Measurements from ENCODE around the gene ANKMY1. TPM values are rescaled to one million over a fixed set of nuclear protein-coding genes. Genes with fewer than 3 reads are reported as not detected.
A peak's percentile ranks its signal among the peaks of the same experiment; 100 is the strongest.

Gene ANKMY1
- total and polyA plus RNA-seq, 2 of the 8 experiments (the other 6 are each of a cell fraction or from before 2014, with no cell fraction given), result 4.5 to 4.8 TPM

DNA sequence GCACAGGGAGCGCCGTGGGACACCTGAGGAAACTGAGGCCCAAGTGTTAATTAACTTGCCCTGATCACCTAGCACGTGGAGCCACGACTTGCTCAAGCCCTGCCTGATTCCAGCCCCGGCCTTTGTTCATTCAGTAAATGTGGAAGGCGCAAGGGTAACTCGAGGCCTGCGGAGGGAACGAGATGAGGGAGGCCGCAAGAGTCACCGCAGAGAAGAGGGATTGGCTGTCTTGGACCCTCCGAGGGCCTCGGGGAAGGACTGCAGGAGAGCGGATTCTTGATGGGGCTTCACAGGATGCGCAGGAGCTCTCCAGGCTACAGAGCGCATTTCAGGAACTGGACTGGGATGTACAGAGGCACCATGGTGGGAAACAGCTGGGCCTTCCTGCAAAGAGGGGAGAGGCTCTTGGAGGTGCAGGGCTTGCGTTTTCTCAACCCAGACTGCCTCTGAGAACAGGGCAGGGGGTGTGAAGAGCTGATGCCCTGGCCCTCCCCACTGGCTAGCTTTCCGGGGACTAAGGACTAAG, 511 bp upstream of the ANKMY1 start:
- no peak overlapping the region; the same call in 1 of the 2 replicates for H3K18ac ChIP-seq (ENCODE audit: extremely low read depth, low read length)
- H3K4ac ChIP-seq (replicated peaks; ENCODE audit: insufficient read length, low read depth, low read length), result no peak overlapping the region
- POLR2A ChIA-PET (ENCODE audit: partially characterized antibody), result no interaction called here
- no peak overlapping the region; a peak in 3 of 7 replicates for H3K9ac ChIP-seq (replicated peaks in 1 of 4; ENCODE audit: extremely low read depth in 1 of 4, low read depth in 3 of 4, low read length in 3 of 4)
- H3K27me3 ChIP-seq (replicated peaks in 1 of 4; ENCODE audit: control insufficient read depth in 3 of 4, extremely low read depth in 1 of 4, insufficient read depth in 3 of 4, low read length in 3 of 4), result peaks cover 3 to 33% (median 22%) of the 10 kb centered on the region in 4 experiments
- no peak overlapping the region for H2BK15ac ChIP-seq (ENCODE audit: low read length)
- peak overlapping the region; percentile 39; the same call in 1 of the 2 replicates for H2BK12ac ChIP-seq (ENCODE audit: low read depth, low read length)
- H3K36me3 ChIP-seq (ENCODE audit: control insufficient read depth in 2 of 4, insufficient read depth in 4 of 4, low read length in 3 of 4), result no peaks in the 10 kb centered on the region; a peak in 1 of 8 replicates
- H2AK5ac ChIP-seq (ENCODE audit: low read depth, low read length), result peak overlapping the region; percentile 6; the same call in 1 of the 2 replicates
- no peak overlapping the region for H3K56ac ChIP-seq (replicated peaks; ENCODE audit: insufficient read length, low read depth, low read length)
- WGBS, 2 experiments (ENCODE audit: extremely low coverage in 1 of 2, insufficient coverage in 1 of 2, insufficient read length in 1 of 2, insufficient replicate concordance in 2 of 2, low coverage in 1 of 2, low lambda C conversion rate in 2 of 2, missing lambda C conversion rate in 1 of 2), result 61% methylated on average over 16 of the region's 18 CpGs; no CpG with 5 or more reads in 1 of the 2 experiments
- no peak overlapping the region for H2AFZ ChIP-seq (ENCODE audit: low read length)
- H3K14ac ChIP-seq (ENCODE audit: insufficient read length), result no peak overlapping the region
- peak overlapping the region; percentile 41 for H4K91ac ChIP-seq (replicated peaks; ENCODE audit: insufficient read length, low read length)
- H3K4me3 ChIP-seq (ENCODE audit: extremely low read depth in 1 of 4, insufficient read depth in 2 of 4, low read depth in 3 of 4, low read length in 4 of 4), result peak overlapping the region; percentile 3 to 55 (median 11); a peak in 3 of 8 replicates
- H3K4me1 ChIP-seq (replicated peaks in 1 of 4; ENCODE audit: control insufficient read depth in 3 of 4, insufficient read depth in 4 of 4, low read length in 3 of 4), result peaks cover 0 to 16% (median 10%) of the 10 kb centered on the region in 4 experiments; a peak in 5 of 7 replicates
- DNase-seq (ENCODE audit: low read depth in 1 of 2, low spot score in 2 of 2) (no peak), FAIRE-seq (no peak)
- H2BK20ac ChIP-seq (ENCODE audit: low read length), result no peak overlapping the region
- H4K20me1 ChIP-seq (replicated peaks in 1 of 2; ENCODE audit: control insufficient read depth in 1 of 2, insufficient read depth in 2 of 2, low read length in 2 of 2), result peaks cover 0 to 4% of the 10 kb centered on the region in 2 experiments
- no peaks in the 10 kb centered on the region for H3K79me2 ChIP-seq (ENCODE audit: control insufficient read depth in 1 of 2, insufficient read depth in 2 of 2, low read length in 2 of 2)
- H3K27ac ChIP-seq (ENCODE audit: low read depth, low read length), result no peak overlapping the region
- no peak overlapping the region for H2BK120ac ChIP-seq (replicated peaks; ENCODE audit: low read depth, low read length)
- H2BK5ac ChIP-seq (ENCODE audit: low read depth, low read length), result no peak overlapping the region
- no peak overlapping the region for H4K5ac ChIP-seq (ENCODE audit: insufficient read length, low read depth, low read length)
- CTCF ChIA-PET (ENCODE audit: partially characterized antibody), result interaction anchor here (1.4 to 2.4 kb wide), 3 partner anchors 8 to 28 kb away, joined by 3 to 11 read pairs (median 8); partner anchors contain the start of gene CAPN10
- peaks cover 4% of the 10 kb centered on the region; the same call in 1 of the 2 replicates for H3K23me2 ChIP-seq (ENCODE audit: low read depth, low read length)
- H3K9me3 ChIP-seq (ENCODE audit: insufficient read depth in 2 of 2, low read depth in 1 of 2, low read length in 1 of 2), result no peaks in the 10 kb centered on the region
- H3K23ac ChIP-seq (ENCODE audit: insufficient read length), result no peak overlapping the region
- H4K8ac ChIP-seq (ENCODE audit: extremely low read depth, insufficient read depth, low read length), result peak overlapping the region; percentile 91
- H3K79me1 ChIP-seq (ENCODE audit: low read depth, low read length), result 0 out of 2 replicates have a peak, but pooled peaks cover 2% of the 10 kb centered on the region
- peak overlapping the region; percentile 60 to 77 for H3K4me2 ChIP-seq (ENCODE audit: insufficient read depth in 1 of 2, low read depth in 2 of 2, low read length in 2 of 2)
- TF ChIP-seq, protein P1, sequence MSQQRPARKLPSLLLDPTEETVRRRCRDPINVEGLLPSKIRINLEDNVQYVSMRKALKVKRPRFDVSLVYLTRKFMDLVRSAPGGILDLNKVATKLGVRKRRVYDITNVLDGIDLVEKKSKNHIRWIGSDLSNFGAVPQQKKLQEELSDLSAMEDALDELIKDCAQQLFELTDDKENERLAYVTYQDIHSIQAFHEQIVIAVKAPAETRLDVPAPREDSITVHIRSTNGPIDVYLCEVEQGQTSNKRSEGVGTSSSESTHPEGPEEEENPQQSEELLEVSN (IDR thresholded peaks at IDR 0.05), result peak; percentile 89
- no peak for TF ChIP-seq RFX5 (IDR thresholded peaks at IDR 0.05; ENCODE audit: borderline replicate concordance, low read depth, low read length)
- TF ChIP-seq, protein P2, sequence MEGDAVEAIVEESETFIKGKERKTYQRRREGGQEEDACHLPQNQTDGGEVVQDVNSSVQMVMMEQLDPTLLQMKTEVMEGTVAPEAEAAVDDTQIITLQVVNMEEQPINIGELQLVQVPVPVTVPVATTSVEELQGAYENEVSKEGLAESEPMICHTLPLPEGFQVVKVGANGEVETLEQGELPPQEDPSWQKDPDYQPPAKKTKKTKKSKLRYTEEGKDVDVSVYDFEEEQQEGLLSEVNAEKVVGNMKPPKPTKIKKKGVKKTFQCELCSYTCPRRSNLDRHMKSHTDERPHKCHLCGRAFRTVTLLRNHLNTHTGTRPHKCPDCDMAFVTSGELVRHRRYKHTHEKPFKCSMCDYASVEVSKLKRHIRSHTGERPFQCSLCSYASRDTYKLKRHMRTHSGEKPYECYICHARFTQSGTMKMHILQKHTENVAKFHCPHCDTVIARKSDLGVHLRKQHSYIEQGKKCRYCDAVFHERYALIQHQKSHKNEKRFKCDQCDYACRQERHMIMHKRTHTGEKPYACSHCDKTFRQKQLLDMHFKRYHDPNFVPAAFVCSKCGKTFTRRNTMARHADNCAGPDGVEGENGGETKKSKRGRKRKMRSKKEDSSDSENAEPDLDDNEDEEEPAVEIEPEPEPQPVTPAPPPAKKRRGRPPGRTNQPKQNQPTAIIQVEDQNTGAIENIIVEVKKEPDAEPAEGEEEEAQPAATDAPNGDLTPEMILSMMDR (IDR thresholded peaks at IDR 0.05; ENCODE audit: control extremely low read depth in 1 of 3, insufficient read depth in 1 of 3, low read depth in 1 of 3, low read length in 3 of 3), result no peak
- TF ChIP-seq, protein P3, sequence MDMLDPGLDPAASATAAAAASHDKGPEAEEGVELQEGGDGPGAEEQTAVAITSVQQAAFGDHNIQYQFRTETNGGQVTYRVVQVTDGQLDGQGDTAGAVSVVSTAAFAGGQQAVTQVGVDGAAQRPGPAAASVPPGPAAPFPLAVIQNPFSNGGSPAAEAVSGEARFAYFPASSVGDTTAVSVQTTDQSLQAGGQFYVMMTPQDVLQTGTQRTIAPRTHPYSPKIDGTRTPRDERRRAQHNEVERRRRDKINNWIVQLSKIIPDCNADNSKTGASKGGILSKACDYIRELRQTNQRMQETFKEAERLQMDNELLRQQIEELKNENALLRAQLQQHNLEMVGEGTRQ (IDR thresholded peaks at IDR 0.05; ENCODE audit: low read length), result no peak
